Measurements from ENCODE around the gene COPZ2.
A peak's percentile ranks its signal among the peaks of the same experiment; 100 is the strongest.
"Not testable (repeated sequence)": the region's sequence is repeated elsewhere in the genome, so short reads cannot be mapped to it uniquely, and the experiment has no call there.

COPZ2 gene

GRCh38 chr17:48043176-48043575, 5.6 kb upstream of the COPZ2 start:
- TF ChIP-seq, protein P1, sequence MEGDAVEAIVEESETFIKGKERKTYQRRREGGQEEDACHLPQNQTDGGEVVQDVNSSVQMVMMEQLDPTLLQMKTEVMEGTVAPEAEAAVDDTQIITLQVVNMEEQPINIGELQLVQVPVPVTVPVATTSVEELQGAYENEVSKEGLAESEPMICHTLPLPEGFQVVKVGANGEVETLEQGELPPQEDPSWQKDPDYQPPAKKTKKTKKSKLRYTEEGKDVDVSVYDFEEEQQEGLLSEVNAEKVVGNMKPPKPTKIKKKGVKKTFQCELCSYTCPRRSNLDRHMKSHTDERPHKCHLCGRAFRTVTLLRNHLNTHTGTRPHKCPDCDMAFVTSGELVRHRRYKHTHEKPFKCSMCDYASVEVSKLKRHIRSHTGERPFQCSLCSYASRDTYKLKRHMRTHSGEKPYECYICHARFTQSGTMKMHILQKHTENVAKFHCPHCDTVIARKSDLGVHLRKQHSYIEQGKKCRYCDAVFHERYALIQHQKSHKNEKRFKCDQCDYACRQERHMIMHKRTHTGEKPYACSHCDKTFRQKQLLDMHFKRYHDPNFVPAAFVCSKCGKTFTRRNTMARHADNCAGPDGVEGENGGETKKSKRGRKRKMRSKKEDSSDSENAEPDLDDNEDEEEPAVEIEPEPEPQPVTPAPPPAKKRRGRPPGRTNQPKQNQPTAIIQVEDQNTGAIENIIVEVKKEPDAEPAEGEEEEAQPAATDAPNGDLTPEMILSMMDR (IDR thresholded peaks at IDR 0.05; ENCODE audit: low read length, missing control alignments) = no peak
- H3K4me3 ChIP-seq (replicated peaks; ENCODE audit: low read depth, low read length) = no peak overlapping the region
- DNase-seq (ENCODE audit: low read depth) = no peak

- no peak for DNase-seq (ENCODE audit: low read depth)
- no peak overlapping the region for H3K4me3 ChIP-seq (replicated peaks; ENCODE audit: low read depth, low read length)
- TF ChIP-seq, protein P1 (IDR thresholded peaks at IDR 0.05; ENCODE audit: low read length, missing control alignments) = no peak
These were observed 1.1 kb upstream of the COPZ2 start for GRCh38 chr17:48038687-48039086.

DNA sequence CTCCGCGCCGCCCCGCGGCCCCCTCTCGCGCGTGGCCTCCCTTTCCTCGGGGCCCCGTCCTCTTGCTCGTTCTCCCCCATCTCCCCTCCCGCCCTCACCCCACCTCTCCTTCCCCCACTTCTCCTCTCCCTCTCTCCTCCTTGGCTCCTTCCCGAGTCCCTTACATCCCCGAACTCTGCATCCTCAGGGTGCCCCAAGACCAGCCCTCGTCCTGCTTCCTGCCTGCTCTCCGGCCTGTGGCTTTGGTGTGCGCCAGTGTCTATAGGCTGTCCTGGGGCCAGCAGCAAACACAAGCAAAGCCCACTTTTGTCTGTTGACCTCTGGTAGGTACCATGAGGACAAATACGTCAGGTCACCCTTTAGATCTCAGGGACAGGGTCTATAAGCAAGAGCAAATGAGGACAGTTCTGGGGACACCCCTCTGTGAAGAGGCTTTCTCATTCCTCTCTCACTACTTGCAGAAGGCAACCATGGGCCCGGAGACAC, 284 bp upstream of the COPZ2 start:
- no peak for DNase-seq (ENCODE audit: low read depth)
- peak overlapping the region; percentile 22 for H3K4me3 ChIP-seq (replicated peaks; ENCODE audit: low read depth, low read length)
- TF ChIP-seq, protein P1 (IDR thresholded peaks at IDR 0.05; ENCODE audit: low read length, missing control alignments) = no peak

DNA sequence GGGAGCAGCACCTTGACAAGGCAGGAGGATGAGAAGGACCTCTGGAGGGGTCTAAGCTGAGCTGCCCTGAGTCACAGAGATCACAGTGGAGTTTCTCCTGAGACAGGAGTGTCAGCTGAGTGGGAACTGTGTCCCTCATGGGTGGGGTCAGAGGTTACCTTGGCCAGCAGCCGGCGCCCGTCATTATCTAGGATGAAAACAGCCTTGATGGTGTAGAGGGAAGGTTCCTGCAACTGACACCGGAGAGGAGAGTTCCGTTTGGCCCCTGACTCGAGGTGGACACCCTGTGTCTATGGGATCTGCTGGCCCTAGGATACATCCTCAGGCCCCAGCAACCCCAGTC, 933 bp downstream of the COPZ2 start:
- H3K4me3 ChIP-seq (replicated peaks; ENCODE audit: low read depth, low read length) = peak overlapping the region; percentile 65
- no peak for DNase-seq (ENCODE audit: low read depth)
- TF ChIP-seq, protein P1 (IDR thresholded peaks at IDR 0.05; ENCODE audit: low read length, missing control alignments) = no peak

- H3K4me3 ChIP-seq (replicated peaks; ENCODE audit: low read depth, low read length); DNase-seq (ENCODE audit: low read depth): not testable (repeated sequence)
These were observed 2.9 kb downstream of the COPZ2 start for GRCh38 chr17:48034734-48035133.

DNA sequence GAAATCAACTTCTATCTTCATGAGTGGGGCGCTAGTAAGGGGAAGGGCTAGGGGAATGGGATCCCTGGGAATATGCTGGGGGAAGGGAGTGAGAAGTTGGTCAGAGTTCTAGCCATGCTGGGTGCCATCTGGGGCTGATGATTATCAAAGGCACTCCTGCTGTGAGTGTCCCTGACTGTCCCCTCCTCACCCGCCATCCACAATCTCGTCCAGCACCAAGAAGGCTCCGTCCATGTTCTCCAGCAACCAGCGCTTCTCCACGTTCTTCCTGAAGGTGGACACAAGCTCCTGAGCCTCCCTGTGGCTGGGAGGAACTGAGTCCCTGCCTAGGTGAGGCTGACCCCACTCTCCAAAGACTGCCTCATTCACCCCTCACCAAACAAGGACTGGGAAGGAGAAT, 5.6 kb downstream of the COPZ2 start:
- H3K4me3 ChIP-seq (replicated peaks; ENCODE audit: low read depth, low read length) = no peak overlapping the region
- TF ChIP-seq, protein P1 (IDR thresholded peaks at IDR 0.05; ENCODE audit: low read length, missing control alignments) = no peak
- no peak for DNase-seq (ENCODE audit: low read depth)

DNA sequence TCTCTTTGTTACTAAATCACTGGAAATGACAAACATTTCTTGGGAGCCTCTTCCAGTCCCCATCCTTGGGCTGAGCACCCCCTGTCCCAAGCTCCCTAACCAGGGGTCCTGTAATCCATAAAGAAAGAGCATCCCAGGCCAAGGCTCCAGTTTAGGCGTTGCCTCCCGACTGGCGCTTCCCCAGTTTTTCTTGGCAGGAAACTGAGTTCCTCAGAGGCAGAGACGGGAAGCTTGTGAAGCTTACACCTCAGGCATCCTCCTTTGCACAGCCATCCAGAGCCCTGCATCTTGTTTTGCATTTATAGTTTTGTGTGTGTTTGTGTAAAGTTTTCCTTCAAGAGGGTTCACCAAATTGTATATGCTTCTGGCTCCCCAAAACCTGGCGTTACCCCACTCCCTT, 7.1 kb downstream of the COPZ2 start:
- H3K4me3 ChIP-seq (replicated peaks; ENCODE audit: low read depth, low read length) = no peak overlapping the region
- TF ChIP-seq, protein P1 (IDR thresholded peaks at IDR 0.05; ENCODE audit: low read length, missing control alignments) = no peak
- DNase-seq (ENCODE audit: low read depth) = no peak

All from fibroblast of pulmonary artery (primary cell).